ENCODE measurements around the gene SETD7.

SETD7 gene

GRCh38 chr4:139534287-139534950, 21.6 kb downstream of the SETD7 start:
- no peaks in the 10 kb centered on the region for H3K9me3 ChIP-seq (ENCODE audit: low read length)
- H3K4me2 ChIP-seq (ENCODE audit: low read length) = no peak overlapping the region
- TF ChIP-seq, protein P1, sequence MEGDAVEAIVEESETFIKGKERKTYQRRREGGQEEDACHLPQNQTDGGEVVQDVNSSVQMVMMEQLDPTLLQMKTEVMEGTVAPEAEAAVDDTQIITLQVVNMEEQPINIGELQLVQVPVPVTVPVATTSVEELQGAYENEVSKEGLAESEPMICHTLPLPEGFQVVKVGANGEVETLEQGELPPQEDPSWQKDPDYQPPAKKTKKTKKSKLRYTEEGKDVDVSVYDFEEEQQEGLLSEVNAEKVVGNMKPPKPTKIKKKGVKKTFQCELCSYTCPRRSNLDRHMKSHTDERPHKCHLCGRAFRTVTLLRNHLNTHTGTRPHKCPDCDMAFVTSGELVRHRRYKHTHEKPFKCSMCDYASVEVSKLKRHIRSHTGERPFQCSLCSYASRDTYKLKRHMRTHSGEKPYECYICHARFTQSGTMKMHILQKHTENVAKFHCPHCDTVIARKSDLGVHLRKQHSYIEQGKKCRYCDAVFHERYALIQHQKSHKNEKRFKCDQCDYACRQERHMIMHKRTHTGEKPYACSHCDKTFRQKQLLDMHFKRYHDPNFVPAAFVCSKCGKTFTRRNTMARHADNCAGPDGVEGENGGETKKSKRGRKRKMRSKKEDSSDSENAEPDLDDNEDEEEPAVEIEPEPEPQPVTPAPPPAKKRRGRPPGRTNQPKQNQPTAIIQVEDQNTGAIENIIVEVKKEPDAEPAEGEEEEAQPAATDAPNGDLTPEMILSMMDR (IDR thresholded peaks at IDR 0.05; ENCODE audit: low read length) = no peak
- TF ChIP-seq EZH2 (IDR thresholded peaks at IDR 0.05; ENCODE audit: borderline replicate concordance, low read length) = no peak
- H3K9me2 ChIP-seq (ENCODE audit: low read depth, low read length) = no peaks in the 10 kb centered on the region
- H3F3A ChIP-seq (ENCODE audit: insufficient read depth, low read length) = no peaks in the 10 kb centered on the region
- no peak overlapping the region for H2AFZ ChIP-seq (ENCODE audit: low read length)
- no peak overlapping the region for H3K27ac ChIP-seq (ENCODE audit: low read depth, low read length, poor library complexity, severe bottlenecking)
- no peak overlapping the region for H3K9ac ChIP-seq (ENCODE audit: low read length)
- no peaks in the 10 kb centered on the region for H3K4me1 ChIP-seq (ENCODE audit: insufficient read depth, low read length, severe bottlenecking)
- no peaks in the 10 kb centered on the region for H3K27me3 ChIP-seq (ENCODE audit: insufficient read depth, low read length)
- no peaks in the 10 kb centered on the region for H4K20me1 ChIP-seq (ENCODE audit: insufficient read depth, low read length)
- peaks cover 6% of the 10 kb centered on the region; the same call in 1 of the 2 replicates for H3K79me2 ChIP-seq (ENCODE audit: insufficient read depth, low read length)
- H3K4me3 ChIP-seq (ENCODE audit: low read depth, low read length, poor library complexity, severe bottlenecking) = no peak overlapping the region
- H3K36me3 ChIP-seq (ENCODE audit: insufficient read depth, low read length) = peaks cover 33% of the 10 kb centered on the region; the same call in 1 of the 2 replicates

GRCh38 chr4:139533511-139533910, 22.5 kb downstream of the SETD7 start:
- no peak overlapping the region for H3K27ac ChIP-seq (ENCODE audit: low read depth, low read length, poor library complexity, severe bottlenecking)
- no peaks in the 10 kb centered on the region for H3F3A ChIP-seq (ENCODE audit: insufficient read depth, low read length)
- no peak overlapping the region for H2AFZ ChIP-seq (ENCODE audit: low read length)
- H3K36me3 ChIP-seq (ENCODE audit: insufficient read depth, low read length) = peaks cover 42% of the 10 kb centered on the region
- H3K4me2 ChIP-seq (ENCODE audit: low read length) = no peak overlapping the region
- H4K20me1 ChIP-seq (ENCODE audit: insufficient read depth, low read length) = no peaks in the 10 kb centered on the region
- no peaks in the 10 kb centered on the region for H3K9me3 ChIP-seq (ENCODE audit: low read length)
- H3K79me2 ChIP-seq (ENCODE audit: insufficient read depth, low read length) = peaks cover 6% of the 10 kb centered on the region; the same call in 1 of the 2 replicates
- TF ChIP-seq, protein P1 (IDR thresholded peaks at IDR 0.05; ENCODE audit: low read length) = no peak
- TF ChIP-seq EZH2 (IDR thresholded peaks at IDR 0.05; ENCODE audit: borderline replicate concordance, low read length) = no peak
- no peaks in the 10 kb centered on the region for H3K4me1 ChIP-seq (ENCODE audit: insufficient read depth, low read length, severe bottlenecking)
- no peak overlapping the region for H3K4me3 ChIP-seq (ENCODE audit: low read depth, low read length, poor library complexity, severe bottlenecking)
- H3K9me2 ChIP-seq (ENCODE audit: low read depth, low read length) = no peaks in the 10 kb centered on the region
- H3K27me3 ChIP-seq (ENCODE audit: insufficient read depth, low read length) = no peaks in the 10 kb centered on the region
- H3K9ac ChIP-seq (ENCODE audit: low read length) = no peak overlapping the region

DNA sequence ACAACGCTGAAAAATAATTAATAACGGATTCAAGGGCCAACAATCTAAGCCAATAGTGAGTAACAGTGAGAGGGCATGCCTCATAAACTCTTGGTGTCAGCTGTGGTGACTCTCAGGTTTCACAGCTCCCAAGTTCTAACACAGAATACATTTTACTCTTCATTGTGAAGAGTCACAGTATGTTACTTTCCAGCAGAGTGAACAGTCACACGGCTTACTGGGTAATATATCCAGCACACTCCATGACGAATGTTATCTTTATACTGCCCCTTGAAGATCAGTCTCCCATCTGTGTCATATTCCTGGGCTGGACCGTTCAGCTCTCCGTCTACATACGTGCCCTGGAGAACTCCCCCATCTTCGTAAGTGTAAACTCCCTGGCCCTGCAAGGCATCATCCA, 23.1 kb downstream of the SETD7 start:
- Histone ChIP-seq H3F3A (ENCODE audit: insufficient read depth, low read length) (no peaks in the 10 kb centered on the region), H3K9me3 (ENCODE audit: low read length) (no peaks in the 10 kb centered on the region), H3K79me2 (ENCODE audit: insufficient read depth, low read length) (peaks cover 5% of the 10 kb centered on the region; the same call in 1 of the 2 replicates), H3K27ac (ENCODE audit: low read depth, low read length, poor library complexity, severe bottlenecking) (no peak overlapping the region), H3K36me3 (ENCODE audit: insufficient read depth, low read length) (peaks cover 48% of the 10 kb centered on the region), H3K4me2 (ENCODE audit: low read length) (no peak overlapping the region), H4K20me1 (ENCODE audit: insufficient read depth, low read length) (no peaks in the 10 kb centered on the region), H3K4me3 (ENCODE audit: low read depth, low read length, poor library complexity, severe bottlenecking) (no peak overlapping the region), H3K27me3 (ENCODE audit: insufficient read depth, low read length) (no peaks in the 10 kb centered on the region), H3K9ac (ENCODE audit: low read length) (no peak overlapping the region), H3K4me1 (ENCODE audit: insufficient read depth, low read length, severe bottlenecking) (no peaks in the 10 kb centered on the region), H2AFZ (ENCODE audit: low read length) (no peak overlapping the region), H3K9me2 (ENCODE audit: low read depth, low read length) (no peaks in the 10 kb centered on the region)
- no peak for TF ChIP-seq EZH2 (IDR thresholded peaks at IDR 0.05; ENCODE audit: borderline replicate concordance, low read length)
- TF ChIP-seq, protein P1 (IDR thresholded peaks at IDR 0.05; ENCODE audit: low read length) = no peak

Measured in OCI-LY1 (cell line).